Activated naive CD4-positive, alpha-beta T cell treated with anti-CD3 and anti-CD28 coated beads, Interleukin-2, amount 50 U/mL, for 16 hours (primary cell): ENCODE measurements around the gene CREB5.

Experiments used
- DNase-seq: peaks from one replicate; pipeline ENCODE4 v3.0.0-alpha.2; 2020

The CREB5 gene

DNA sequence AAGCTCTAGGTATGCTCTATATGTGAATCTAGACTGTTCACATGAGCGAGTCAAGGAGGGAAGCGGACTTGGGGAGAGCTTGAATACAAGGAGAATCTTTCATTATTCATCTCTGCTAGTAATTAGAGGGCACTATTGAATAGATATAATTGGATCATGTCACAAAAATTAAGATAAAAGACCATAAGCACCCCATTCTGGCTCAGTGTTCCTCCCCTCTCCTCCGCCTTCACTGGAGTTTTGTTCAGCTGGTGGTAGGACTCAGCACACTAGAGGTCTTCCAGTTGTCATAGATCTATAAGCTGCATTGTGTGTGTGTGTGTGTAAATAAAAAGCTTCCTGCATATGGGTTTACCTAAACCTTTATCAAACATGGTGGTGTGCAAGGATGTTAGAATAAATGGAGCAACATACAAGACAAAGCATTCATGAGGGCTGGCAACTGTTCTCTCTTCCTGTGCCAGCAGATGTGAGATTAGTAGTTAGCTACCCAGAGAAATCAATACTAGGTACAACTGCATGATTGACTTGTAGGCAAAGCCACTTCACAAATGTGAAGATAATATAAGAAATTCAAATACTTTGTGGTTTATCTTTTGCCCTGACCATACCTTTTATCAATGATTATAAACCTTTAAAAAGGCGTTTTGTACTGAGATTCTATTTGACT is 142.6 kb downstream of the CREB5 start:
- no peak for DNase-seq

DNA sequence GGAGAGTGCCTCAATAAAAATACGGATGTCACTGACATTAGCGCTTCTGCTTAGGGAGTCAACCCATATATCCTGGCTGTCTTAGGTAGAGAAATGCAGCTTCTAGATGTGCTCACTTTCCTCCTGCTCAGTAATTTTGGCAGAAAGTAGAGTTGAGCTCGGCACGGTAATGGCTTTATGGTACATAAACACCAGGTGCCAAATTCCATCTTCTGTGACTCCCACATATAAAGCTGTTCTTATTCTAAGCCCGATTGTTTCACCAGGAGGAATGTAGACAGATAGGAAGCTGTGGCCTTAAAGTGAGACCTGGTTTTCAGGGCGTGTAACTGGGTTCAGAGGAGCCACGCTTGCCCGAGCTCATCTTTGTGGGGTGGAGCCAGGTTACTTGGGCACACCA is 143.7 kb downstream of the CREB5 start:
- no peak for DNase-seq

DNA sequence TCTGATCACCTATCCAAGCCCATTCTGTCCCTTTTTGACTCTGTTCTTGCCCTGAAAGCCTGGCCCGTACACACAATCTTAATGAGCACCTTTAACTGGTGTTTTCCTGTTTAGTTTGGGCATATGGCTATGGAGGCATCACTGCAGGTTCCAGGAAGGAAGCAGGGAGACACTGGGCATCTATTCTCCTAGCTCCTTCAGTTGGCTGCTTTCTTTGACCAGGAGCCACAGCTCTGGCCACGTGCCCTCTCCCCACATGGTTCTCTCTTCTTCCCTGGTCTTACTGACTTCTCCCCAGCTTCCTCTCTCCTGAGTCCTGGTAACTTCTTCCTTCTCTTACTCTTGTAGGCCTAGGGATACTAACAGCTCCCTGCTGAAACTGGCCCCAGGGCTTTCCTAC is 144.4 kb downstream of the CREB5 start:
- no peak for DNase-seq

DNA sequence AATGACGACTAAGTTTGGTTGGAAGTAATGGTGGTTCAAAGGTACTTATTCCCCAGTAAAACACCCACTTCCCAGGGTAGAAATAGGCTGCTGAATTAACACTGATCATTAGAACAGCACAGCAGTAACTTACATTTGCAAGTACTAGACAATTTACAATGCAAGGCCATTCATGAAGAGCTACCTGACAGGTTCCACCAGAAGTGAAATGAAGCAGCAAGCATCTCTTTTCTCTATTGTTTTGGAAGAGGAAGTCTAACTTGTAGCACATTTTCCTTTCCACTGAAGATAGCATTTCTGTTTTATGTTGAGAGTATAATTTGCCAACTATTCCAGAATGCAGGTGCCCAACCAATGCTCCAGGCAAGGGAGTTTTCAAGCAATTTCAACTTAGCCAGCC is 145.9 kb downstream of the CREB5 start:
- DNase-seq, result no peak

DNA sequence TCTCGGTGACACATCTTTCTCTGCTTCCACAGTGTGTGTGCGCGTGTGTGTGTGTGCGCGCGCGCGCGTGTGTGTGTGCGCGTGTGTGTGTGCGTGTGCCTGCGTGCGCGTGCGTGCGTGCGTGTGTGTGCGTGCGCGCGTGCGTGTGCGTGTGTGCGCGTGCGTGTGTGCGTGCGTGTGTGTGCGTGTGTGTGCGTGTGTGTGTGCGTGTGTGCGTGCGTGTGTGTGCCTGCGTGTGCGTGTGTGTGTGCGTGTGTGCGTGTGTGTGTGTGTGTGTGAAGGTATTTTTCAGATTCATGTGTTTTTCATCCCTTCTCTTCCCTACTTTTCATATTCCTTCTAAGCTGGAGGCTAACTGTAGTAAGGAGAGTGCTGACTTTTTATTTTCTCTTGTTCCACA is 148.4 kb downstream of the CREB5 start:
- no peak for DNase-seq

DNA sequence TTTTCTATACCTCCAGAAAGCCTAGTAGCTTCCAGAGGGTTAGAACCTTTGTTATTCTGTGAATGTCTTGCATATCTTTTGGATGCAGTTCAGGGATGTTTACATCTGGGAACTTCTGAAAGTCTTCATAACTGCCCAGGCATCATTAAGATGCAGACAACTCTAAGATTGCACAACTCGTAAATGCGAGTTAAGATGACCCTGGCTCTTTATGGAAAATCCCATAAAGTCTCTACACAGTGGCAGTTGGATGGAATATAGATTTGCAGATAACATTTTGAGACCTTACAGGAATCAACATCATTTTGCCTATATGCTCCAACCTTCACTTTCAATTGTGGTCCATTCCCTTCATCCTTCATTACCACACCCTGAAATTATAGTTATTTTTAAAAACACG is 151.7 kb downstream of the CREB5 start:
- DNase-seq, result no peak

DNA sequence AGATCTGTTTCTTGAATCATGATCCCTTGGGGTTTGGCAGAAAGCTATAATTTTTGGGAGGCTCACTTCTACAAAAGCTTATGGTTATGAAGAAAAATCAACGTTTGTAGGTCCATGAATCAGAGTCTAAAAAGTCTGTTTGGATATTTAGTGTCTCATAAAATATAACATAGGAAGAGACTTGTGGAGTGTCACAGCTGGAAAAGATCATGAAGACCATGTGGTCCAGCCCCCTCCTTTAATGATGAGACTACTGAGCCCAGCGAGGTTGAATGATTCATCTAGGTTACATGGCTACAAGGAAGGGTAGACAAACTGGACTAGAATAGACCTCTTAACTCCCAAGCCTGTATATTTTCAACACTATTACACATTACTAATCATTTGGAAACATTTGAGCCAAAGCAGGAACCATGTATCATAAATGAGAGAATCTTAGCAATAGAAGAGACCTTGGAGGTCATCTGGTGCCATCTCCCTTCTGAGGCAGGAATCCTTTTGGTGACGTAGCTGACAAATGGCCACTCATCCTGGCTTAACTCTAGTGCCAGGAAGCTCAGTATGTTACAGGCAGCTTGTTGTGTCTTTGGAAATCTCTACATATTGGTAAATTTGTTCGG is 152.5 kb downstream of the CREB5 start:
- DNase-seq, result no peak

DNA sequence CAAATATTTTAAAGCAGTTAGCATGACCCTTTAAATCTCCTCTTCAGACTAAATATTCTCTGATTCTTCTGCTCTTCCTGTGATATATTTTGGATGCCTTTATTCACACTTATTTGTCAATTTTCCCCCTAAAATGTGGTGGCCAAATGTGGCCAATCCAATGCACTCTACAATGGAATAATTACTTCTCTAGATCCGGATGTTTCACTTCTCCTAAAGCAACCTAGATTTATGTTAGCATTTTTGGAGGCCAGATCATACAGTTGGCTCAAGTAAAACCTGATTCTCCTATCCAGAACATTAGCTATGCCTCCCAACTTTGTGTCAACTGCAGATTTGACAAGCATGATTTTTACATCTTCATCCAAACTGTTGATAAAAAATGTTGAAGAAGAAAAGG is 153.7 kb downstream of the CREB5 start:
- no peak for DNase-seq

DNA sequence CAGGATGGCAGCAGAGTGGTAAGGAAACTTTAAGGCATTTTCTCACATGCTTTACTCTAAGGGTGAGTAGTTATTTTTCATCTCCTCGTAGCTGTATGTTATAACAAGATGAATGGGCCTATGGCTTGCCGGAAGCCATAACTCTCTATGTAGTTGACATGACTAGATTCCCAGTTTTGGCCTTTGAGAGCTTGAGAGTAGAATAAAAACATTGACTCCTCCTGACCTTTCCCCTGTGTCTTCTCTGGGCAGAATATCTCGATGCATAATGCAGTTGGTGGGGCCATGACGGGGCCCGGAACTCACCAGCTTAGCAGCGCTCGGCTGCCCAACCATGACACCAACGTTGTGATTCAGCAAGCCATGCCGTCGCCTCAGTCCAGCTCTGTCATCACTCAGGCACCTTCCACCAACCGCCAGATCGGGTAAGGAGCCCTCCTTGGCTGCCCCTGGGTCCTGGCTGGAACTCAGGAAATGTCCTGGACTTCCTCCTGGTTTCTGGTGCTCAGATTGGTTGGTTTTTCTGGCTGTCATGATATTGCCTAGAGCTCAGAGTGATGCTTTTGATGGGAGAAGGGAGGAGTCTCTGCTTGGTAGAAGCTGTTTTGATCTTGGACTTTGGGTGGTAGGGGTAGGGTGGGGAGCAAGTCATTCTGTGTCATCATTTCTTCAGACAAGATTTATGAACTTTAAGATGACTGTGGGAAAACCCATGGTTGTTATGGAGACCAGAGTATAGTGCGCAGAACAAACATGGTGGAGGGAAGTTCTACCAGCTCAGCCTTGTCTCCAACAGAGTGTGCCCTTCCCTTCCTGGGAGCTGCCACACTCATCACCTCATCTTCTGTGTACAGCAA is 158.0 kb downstream of the CREB5 start:
- no peak for DNase-seq

DNA sequence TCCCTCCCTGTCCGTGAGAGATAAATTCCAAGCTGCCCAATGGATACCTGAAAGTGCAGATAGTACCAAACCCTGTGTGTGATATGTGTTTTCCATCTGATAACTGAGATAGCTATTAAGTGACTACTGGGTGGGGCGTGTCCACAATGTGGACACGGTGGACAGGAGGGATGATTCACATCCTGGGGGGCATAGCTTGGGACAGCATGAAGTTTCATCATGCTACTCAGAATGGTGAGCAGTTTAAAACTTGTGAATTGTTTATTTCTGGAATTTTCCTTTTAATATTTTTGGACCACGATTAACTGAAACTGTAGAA is 158.6 kb downstream of the CREB5 start:
- DNase-seq, result no peak

DNA sequence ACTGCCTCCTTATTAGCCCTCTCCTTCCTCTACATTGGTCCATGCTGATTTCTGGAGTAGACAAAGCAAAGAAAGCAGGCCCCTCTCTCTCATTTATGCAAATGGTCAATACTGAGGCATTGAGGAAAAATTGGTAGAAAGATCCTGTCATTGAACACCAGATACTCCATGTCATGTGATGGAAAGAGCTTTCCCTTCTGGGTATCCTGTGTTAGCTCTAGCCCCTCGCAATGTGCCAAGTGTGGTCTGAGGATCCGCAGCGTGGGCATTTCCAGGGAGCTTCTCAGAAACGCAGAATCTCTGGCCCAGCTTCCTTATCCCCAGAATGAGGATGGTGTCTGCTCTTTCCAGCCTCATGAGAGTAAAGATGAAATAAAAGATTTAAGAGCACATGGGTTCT is 159.1 kb downstream of the CREB5 start:
- DNase-seq, result no peak

DNA sequence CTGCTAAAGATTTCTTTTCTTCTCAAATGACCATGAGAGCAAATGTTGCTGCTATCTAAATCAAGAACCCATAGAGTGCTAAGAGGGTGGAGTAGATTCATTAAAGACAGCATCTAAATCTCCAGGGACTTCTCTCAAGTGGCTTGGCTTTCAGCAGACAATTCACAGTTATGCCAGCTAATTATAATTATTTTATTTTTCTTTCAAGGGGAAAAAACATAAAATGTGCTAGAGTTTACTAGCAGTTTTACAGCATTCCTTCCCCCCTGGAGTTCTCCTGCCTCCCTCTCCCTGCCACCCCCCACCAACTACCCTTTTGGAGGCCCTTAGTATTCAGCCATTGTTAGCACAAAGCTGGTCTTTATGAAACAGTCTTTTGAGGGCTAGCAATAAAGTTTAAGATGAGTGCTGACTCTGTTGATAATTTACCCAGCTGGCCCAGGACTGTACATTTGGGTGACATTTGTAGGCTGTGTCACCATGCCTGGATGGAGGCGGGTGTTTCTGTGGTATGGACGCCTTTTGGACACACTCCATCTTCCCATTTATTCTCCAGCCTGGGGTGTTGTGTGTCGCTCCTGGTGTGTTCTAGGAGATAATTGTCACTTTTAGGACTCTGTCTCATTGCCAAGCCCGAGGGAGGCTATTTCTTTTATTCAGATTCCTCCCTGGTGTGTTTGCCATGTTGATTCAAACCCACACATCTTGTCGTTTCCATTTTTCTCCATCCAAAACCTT is 160.2 kb downstream of the CREB5 start:
- DNase-seq, result no peak

DNA sequence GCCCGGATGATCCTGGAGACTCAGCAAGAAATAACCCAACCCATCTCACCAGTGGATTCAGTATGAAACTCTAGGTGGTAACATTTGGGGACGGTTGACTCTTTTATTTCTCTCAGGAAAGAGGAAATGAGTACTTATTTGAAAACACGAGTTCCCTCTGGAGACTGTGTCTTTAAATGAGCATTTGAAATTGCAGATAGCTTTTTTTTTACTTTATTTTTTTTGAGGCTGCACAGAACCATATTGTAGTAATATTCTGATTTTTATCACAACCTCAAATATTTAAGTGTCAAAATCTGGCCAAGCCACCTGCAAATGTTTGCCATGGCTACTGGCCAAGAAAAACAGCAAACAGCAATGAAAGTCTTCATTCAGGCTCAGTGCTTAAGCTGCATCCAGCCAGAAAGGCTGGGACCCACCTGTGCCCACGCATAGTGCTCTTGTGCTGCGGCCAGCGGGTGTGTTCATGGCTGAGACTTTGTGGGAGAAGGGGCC is 160.8 kb downstream of the CREB5 start:
- DNase-seq, result no peak

DNA sequence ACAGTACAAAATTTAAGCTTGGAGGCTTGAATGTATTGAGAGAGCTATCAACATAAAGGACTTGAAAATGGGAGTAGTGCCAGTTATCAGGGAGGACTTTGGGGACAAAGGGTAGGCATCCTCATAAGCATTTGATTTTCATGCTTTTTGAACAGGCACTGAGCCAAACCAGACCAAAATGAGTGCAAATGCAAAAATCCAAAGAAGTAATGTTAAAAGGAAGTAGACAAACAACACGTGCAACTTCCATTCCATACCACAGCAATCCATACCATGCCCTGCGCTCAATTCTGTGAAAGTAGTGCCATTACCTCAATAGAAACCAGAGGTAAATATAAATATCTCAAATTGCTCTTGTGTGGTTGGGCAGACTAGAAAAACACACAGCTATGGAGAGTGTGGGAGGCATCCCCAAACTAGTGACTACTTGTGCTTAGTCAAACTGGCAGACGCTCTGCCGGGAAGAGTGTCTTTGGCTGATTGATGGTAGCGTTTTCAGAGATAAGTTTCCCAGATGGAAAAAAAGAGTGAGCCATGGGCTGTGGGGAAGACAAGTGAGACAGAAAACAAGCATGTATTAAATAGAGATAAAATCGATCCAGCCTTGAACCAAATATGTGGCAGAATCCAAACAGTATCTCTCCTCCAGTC is 161.5 kb downstream of the CREB5 start:
- no peak for DNase-seq

DNA sequence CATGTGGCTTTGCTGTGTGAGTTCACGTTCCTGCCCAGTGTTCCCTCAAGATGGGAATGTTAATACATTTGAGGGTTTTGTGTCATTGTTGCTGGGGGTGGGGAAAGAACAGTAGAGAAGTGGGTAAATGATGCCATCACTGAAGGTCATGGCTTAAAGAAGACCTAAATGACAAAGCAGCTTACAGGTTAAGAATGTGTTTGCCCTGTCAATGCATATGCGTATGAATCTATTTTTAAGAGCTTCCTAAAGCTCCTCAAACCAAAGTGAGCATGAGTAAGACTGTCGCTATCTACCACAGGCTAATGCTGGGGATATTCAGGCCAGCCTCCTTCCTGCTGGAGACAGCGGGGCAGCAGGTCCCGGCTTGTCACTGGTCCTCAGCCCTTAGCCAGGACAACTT is 162.9 kb downstream of the CREB5 start:
- DNase-seq, result no peak

DNA sequence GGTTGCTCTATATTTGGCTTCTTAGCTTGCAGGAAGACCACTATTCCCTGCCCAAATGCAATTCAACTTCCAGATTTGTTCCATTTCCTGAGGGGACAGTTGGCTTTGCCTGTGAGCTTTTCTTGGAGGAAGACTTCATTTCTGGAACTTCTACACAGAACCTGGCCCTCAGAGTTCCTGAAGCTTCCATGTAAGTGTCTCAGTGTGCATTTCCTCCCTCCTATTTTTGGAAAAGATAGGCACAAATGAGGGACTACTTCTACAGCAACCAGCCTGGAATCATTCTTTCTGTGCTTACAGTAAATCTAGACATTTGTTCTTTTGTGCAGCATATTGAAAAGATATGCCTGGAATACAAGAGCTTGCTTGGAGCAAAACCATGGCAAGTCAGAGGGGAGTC is 164.3 kb downstream of the CREB5 start:
- no peak for DNase-seq

DNA sequence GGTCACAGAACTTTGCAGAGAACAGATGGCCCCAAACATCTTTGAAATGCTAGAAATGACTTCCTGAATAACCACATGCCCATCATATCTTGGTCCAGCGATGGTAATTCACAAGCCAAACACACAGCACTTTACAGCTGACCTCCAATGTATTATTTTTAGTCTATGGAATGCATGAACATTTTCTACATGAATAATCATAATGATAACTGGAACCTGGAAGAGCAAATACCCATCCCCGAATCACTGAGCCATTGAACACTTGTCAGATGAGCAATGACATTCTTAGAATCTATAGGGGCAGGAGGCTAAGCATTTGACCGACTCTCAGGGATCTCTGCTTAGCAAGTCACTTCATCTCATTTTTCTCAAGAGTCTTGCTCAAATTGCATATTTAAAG is 167.3 kb downstream of the CREB5 start:
- DNase-seq, result no peak

DNA sequence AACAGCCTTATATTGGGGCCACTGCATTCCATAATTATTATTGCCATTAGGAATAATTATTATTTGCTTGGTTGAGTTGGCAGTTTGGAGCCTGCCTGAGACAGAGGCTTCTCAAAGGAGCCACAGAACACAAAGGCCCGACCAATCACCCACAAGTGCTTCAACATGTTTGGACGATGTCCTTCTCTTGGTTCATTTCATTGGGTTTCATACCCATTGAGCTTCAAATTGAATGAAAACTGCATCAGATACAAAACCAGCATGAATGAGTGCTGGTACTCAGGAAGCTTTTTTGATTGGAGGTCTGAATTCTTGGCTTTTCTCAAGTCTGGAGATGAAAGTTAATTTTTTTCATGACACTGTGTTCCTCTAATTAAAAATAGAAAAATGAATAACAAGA is 168.3 kb downstream of the CREB5 start:
- no peak for DNase-seq

DNA sequence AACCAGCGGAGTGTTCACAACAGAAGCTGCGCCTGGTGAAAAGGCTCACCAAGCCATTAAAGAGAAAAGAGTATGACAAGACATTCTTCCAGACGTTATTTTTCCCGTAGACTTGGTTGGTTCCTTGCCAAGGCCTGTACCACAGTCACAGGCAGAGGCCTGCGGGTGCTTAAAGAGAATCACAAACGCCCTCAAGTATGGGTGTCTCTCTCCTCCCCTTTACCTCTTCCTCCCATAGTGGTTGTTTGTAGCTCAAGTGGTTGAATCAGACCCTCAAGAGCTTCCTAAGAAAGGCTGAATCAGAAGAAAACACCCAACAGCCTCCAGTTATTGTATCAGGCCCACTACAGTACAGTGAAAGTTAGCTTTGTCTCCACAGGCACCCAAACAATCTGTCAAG is 169.0 kb downstream of the CREB5 start:
- DNase-seq, result no peak

DNA sequence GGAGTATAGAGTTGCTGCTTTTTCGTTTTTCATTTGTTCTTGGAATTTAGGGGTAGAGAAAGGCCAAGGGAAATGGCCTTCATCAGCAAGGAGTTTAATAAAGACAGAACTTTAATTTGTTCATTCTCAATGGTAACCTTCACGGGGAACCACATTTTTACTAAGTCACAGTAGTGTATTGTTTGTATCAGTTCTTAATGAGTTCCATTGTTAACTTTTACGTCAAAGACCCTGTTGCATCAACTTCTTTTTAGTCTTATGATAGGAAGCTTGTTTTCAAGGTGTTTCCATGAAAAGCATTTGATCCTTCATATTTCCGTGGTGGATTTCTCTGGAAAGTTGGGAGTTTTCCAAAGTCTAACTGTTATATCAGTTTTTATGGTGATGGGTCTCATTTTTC is 169.9 kb downstream of the CREB5 start:
- DNase-seq, result no peak

DNA sequence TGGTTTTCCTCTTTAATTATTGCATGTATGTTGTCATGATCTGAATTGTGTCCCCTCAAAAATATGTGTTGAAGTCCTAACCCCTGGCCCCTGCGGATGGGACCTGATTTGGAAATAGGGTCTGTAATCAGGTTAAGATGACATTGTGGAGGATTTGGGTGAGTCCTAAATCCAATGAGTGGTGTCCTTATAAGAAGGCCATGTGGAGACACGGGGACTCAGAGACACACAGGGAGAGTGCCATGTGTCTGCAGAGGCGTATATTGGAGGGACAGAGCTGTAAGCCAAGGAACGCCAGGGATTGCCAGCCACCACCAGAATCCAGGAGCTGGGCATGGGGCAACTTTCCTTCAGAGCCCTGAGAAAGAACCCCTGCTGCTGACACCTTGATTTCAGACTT is 171.9 kb downstream of the CREB5 start:
- DNase-seq, result no peak

DNA sequence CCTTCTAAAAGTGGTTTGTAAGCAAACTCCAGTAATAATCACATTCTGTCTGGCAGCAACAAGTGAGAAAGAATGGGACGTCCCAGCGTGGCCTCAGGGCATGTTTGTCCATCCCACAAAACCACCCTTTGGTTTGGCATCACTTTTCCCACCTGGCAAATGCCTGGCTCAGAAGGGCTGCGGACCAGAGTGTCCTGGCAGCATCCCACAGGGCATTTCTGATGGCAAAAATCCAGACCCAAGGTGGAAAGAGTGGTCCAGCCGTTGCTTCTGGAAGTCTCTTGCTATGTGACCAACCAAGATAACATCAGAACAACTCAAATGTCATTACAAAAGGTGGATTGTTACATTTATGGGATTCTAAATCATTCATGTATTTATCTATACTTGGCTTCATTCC is 174.4 kb downstream of the CREB5 start:
- no peak for DNase-seq

DNA sequence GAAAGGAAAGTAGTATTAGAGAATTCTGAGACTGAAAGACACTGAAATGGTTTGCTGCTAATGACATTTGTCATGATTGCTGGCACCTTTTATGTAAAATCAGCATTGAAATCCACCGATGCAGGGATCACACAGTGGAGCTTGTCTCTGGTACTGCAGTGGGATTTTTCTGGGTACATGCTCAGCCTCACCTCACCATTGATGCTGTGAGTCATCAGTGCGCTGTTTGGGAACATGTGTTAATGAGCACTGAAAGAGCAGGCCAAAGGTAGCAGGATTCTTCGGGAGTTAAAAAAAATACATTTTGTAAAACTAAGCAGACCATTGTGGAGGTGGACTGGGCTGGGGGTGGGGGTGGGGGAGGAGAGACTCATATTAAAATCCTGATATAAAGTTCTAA is 174.9 kb downstream of the CREB5 start:
- no peak for DNase-seq
